Fibroblast of pulmonary artery (primary cell): ENCODE measurements around the gene ZNF749.
A peak's percentile ranks its signal among the peaks of the same experiment; 100 is the strongest.

ENCODE experiments used
- DNase-seq: peaks from one replicate; pipeline ENCODE4 v3.0.0-alpha.2; 2010; ENCODE audit warnings: low read depth
- H3K4me3 ChIP-seq: replicated peaks from 2 replicates; pipeline ENCODE4 v1.5.1; 2011; ENCODE audit warnings: low read depth, mild to moderate bottlenecking, control low read depth, low read length, moderate library complexity
- TF ChIP-seq, protein P1 (sequence below): IDR thresholded peaks from 2 replicates; pipeline ENCODE4 v1.5.1; 2011; ENCODE audit warnings: mild to moderate bottlenecking, control low read depth, low read length, inconsistent platforms; ENCODE audit errors: missing control alignments

The ZNF749 gene

DNA sequence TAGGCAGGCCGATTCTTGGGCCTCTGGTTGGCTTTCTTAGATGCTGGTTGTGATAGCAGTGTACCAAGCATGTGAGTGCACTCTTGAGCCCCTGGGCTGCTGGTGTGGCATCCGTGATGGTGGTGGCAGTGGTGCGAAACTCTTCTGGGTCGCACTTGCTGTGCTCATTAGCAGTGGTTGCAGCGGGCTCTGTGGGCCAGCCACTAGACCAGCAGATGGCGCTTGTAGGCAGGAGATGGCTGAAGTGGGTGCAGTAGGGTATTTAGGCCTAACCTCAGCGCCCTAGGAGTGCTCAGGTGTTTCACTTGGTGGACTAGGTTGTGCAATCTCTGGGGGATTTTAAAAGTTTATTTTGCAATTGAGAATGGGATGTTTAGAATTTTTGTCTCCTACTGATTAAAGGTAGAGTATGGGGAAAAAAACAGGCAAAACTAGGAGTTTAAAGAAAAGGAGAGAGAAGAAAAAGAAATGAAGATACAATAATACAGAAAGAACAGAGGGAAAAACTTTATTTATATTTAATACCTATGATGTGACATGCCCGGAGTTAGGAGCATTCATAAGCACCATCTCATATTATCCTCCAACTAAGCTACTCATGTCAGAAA lies 28.5 kb upstream of the ZNF749 start:
- TF ChIP-seq, protein P1, sequence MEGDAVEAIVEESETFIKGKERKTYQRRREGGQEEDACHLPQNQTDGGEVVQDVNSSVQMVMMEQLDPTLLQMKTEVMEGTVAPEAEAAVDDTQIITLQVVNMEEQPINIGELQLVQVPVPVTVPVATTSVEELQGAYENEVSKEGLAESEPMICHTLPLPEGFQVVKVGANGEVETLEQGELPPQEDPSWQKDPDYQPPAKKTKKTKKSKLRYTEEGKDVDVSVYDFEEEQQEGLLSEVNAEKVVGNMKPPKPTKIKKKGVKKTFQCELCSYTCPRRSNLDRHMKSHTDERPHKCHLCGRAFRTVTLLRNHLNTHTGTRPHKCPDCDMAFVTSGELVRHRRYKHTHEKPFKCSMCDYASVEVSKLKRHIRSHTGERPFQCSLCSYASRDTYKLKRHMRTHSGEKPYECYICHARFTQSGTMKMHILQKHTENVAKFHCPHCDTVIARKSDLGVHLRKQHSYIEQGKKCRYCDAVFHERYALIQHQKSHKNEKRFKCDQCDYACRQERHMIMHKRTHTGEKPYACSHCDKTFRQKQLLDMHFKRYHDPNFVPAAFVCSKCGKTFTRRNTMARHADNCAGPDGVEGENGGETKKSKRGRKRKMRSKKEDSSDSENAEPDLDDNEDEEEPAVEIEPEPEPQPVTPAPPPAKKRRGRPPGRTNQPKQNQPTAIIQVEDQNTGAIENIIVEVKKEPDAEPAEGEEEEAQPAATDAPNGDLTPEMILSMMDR, result peak; percentile 94
- DNase-seq, result peak; percentile 68
- H3K4me3 ChIP-seq, result no peak overlapping the region

DNA sequence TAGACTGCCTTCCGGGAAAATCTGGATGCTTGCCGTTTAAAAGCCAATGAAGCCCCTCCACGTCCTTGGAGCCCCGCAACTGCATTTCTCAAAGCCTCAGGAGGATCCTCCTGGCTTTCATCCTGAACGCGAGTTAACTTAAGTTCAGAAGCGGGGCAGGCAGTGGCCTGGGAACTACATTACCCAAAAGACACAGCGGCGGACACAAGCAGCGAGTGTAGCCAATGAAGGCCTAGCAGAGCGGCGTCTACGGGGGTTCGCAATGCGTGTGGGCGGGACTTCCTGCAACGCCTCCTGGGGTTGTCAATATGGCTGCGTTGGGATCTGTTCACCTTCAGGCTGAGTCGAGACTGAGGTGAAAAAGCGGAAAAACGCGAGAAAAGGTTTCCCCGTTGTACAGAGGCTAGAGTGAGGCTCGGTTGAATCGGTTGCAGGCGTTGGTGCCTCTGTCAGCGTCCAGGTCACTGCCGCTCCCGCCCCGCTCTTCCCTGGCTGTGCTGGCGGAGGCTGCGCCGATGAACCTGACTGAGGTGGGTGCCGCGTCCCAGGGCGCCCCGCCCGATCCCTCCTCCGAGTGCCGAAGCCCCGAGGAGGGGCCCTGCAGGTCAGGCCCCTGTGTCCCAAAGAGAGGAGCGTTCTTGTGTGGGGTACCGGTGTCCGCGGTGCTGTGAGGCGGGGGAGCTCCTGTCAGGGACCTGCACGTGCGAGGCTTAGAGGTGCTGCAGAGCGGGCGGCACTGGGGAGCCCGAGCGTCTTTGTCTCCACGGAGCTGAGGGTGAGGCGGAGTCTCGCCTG lies 24.1 kb upstream of the ZNF749 start, which contains the start of gene ZNF17:
TSS of gene ZNF17 (plus strand) at position 285 of the 795 bp plus-strand sequence. CDS start 2,455 bp downstream, outside the sequence.
- DNase-seq, result peak; percentile 96
- peak within 1 kb of the TSS; percentile 95 for H3K4me3 ChIP-seq
- TF ChIP-seq, protein P1, result no peak

DNA sequence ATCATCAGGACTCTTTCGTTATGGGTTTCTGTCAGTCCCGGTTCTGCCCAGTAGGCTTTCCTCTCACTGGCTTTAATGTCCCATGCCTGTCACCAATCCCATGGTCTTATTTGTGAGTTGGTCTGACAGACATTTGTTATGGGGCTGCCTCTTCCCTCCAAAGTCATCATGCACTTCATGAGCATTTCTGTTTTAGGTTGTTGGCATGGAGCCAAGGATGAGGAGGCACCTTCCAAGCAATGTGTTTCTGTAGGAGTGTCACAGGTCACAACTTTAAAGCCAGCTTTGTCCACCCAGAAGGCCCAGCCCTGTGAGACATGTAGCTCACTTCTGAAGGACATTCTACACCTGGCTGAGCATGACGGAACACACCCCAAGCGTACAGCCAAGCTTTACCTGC lies 15.7 kb upstream of the ZNF749 start:
- H3K4me3 ChIP-seq, result no peak overlapping the region
- DNase-seq, result no peak
- TF ChIP-seq, protein P1, result no peak

DNA sequence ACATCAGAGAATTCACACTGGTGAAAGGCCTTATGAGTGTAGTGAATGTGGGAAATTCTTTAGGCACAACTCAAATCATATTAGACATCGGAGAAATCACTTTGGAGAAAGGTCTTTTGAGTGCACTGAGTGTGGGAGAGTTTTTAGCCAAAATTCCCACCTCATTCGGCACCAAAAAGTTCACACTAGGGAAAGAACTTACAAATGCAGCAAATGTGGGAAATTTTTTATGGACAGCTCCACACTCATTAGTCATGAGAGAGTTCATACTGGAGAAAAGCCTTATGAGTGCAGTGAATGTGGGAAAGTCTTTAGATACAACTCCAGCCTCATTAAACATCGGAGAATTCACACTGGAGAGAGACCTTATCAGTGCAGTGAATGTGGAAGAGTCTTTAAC lies 14.1 kb upstream of the ZNF749 start:
- no peak for DNase-seq
- H3K4me3 ChIP-seq, result no peak overlapping the region
- TF ChIP-seq, protein P1, result no peak

GRCh38 chr19:57434386-57435061 lies 601 bp upstream of the ZNF749 start:
- peak overlapping the region; percentile 88 for H3K4me3 ChIP-seq
- no peak for DNase-seq
- TF ChIP-seq, protein P1, result no peak

DNA sequence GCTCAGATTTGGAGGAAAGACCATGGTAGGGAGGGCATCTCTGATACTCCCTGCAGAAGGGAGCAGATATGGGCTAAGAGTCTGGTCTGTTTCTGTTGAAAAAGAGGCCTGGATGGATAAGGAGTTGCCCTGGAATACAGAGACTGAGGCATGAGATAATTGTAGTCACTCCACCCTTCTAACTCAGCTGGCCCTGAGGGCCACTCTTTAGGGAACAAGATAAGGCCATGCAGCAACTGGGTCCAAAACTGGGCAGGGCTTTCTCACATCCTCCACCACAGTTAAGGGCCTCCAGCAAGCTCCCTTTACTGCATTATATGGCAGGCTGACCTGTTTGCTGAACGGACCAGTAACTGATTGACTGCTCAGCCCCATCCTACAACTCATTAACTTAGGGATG lies 1.3 kb downstream of the ZNF749 start:
- H3K4me3 ChIP-seq, result peak overlapping the region; percentile 88
- DNase-seq, result no peak
- TF ChIP-seq, protein P1, result no peak
